Right renal pelvis (tissue), 4 donors: ENCODE results near the gene GEMIN7. TPM values are rescaled to one million over a fixed set of nuclear protein-coding genes. Genes with fewer than 3 reads are reported as not detected.
A peak's percentile ranks its signal among the peaks of the same experiment; 100 is the strongest.

Experiments used
- DNase-seq, 4 donors: peaks; one replicate each; pipeline ENCODE4 v3.0.0-alpha.2; 2013; ENCODE audit warnings: low read depth in 4 of 4, low spot score in 3 of 4, missing footprints in 1 of 4
- polyA plus RNA-seq, 4 donors: library from polyadenylated mRNA; unstranded; fragments of 120-200 nt; gene quantifications; one replicate each; pipeline ENCODE4 v1.2.1, GENCODE V29; 2013; ENCODE audit not compliant: insufficient read length in 4 of 4

The GEMIN7 gene
- 10 to 100 TPM; 19.0 to 26.7 (median 21.8) TPM for polyA plus RNA-seq

- DNase-seq: no peak
Observed at GRCh38 chr19:45079063-45079910, at the start of gene GEMIN7. Gene GEMIN7 (plus strand): TSS chr19:45079260. CDS start chr19:45090115, 10,855 bp downstream.

- DNase-seq: no peak
Observed at GRCh38 chr19:45030825-45031224, 48.2 kb upstream of the GEMIN7 start.

GRCh38 chr19:45032421-45032820 is 46.6 kb upstream of the GEMIN7 start:
- DNase-seq: no peak

- no peak for DNase-seq
Observed at GRCh38 chr19:45035755-45036154, 43.3 kb upstream of the GEMIN7 start.

GRCh38 chr19:45037393-45038169 is 41.5 kb upstream of the GEMIN7 start:
- DNase-seq: no peak

- peak; percentile 82 to 87 (median 84) for DNase-seq
Observed at GRCh38 chr19:45038931-45039893, 39.8 kb upstream of the GEMIN7 start, which contains the start of gene CLASRP. Gene CLASRP (plus strand): TSS chr19:45039045. CDS start chr19:45040213, 1,168 bp downstream.

GRCh38 chr19:45040059-45040771 is 38.8 kb upstream of the GEMIN7 start:
- DNase-seq: no peak

GRCh38 chr19:45041125-45041524 is 37.9 kb upstream of the GEMIN7 start:
- DNase-seq: no peak

- DNase-seq: no peak
Observed at GRCh38 chr19:45045671-45046353, 33.2 kb upstream of the GEMIN7 start.

GRCh38 chr19:45046355-45046754 is 32.7 kb upstream of the GEMIN7 start:
- DNase-seq: no peak

- DNase-seq: no peak
Observed at GRCh38 chr19:45047188-45047797, 31.8 kb upstream of the GEMIN7 start.

GRCh38 chr19:45049073-45049736 is 29.9 kb upstream of the GEMIN7 start:
- no peak for DNase-seq

GRCh38 chr19:45050036-45050435 is 29.0 kb upstream of the GEMIN7 start:
- no peak for DNase-seq

- DNase-seq: no peak
Observed at GRCh38 chr19:45051929-45052579, 27.0 kb upstream of the GEMIN7 start.

GRCh38 chr19:45056831-45057230 is 22.2 kb upstream of the GEMIN7 start:
- no peak for DNase-seq

- DNase-seq: no peak
Observed at GRCh38 chr19:45057444-45057843, 21.6 kb upstream of the GEMIN7 start.

GRCh38 chr19:45058622-45059159 is 20.4 kb upstream of the GEMIN7 start:
- no peak for DNase-seq
